Suprapubic skin (tissue), 4 donors: ENCODE data around the gene GANC. TPM values are rescaled to one million over a fixed set of nuclear protein-coding genes. Genes with fewer than 3 reads are reported as not detected.

Experiments used
- DNase-seq, 2 donors: peaks; one replicate each; pipeline ENCODE4 v3.0.0-alpha.2; 2019; ENCODE audit warnings: low spot score in 2 of 2
- H3K27ac ChIP-seq: fragments of 200-600 bp; sonication (generic); one replicate; pipeline ENCODE4 v1.5.1; 2019
- H3K27me3 ChIP-seq: fragments of 200-600 bp; sonication (generic); one replicate; pipeline ENCODE4 v1.5.1; 2019
- H3K36me3 ChIP-seq: fragments of 200-600 bp; sonication (generic); one replicate; pipeline ENCODE4 v1.5.1; 2019
- H3K4me1 ChIP-seq: fragments of 200-600 bp; sonication (generic); one replicate; pipeline ENCODE4 v1.5.1; 2019
- H3K4me3 ChIP-seq: fragments of 200-600 bp; sonication (generic); one replicate; pipeline ENCODE4 v1.5.1; 2019; ENCODE audit warnings: mild to moderate bottlenecking
- H3K9me3 ChIP-seq: fragments of 200-600 bp; sonication (generic); one replicate; pipeline ENCODE4 v1.5.1; 2019
- EP300 ChIP-seq: sonication (generic); formaldehyde crosslinking; IDR thresholded peaks from one replicate; pipeline ENCODE4 v1.6.1; 2017; ENCODE audit warnings: antibody characterized with exemption
- POLR2A ChIP-seq, 2 donors: fragments of 450-650 bp; IDR thresholded peaks; one replicate each; pipeline ENCODE4 v1.6.1; 2017; ENCODE audit warnings: antibody characterized with exemption in 2 of 2, mild to moderate bottlenecking in 2 of 2, moderate library complexity in 2 of 2
- POLR2AphosphoS5 ChIP-seq, 3 donors: sonication (generic); formaldehyde crosslinking; IDR thresholded peaks; one replicate each; pipeline ENCODE4 v1.6.1; 2017; ENCODE audit warnings: antibody characterized with exemption in 3 of 3
- WGBS: methylation state at CpG from one replicate; pipeline ENCODE4 v1.1.5; 2018; 5-methylcytosine and 5-hydroxymethylcytosine counted together
- total RNA-seq, 4 donors: library from RNA; depleted of rRNA; stranded (reverse); fragments of >200 nt; gene quantifications; one replicate each; pipeline ENCODE4 v1.1.0, GENCODE V29; 2016
- TF ChIP-seq, protein P1 (sequence below), 2 donors: fragments of 200-600 bp in 1 of 2; fragments of 450-650 bp in 1 of 2; sonication (generic) in 1 of 2; IDR thresholded peaks; one replicate each; pipeline ENCODE4 v1.5.1; 2016 to 2019; ENCODE audit warnings: antibody characterized with exemption in 2 of 2, mild to moderate bottlenecking in 1 of 2, moderate library complexity in 1 of 2

GANC gene
- total RNA-seq, 4 donors from 2014 or later: 23.0 to 47.7 (median 30.4) TPM

GRCh38 chr15:42354824-42355223, 81.8 kb downstream of the GANC start:
- WGBS: 74% methylated on average over 2 of the region's 2 CpGs
- no peaks in the 10 kb centered on the region for H3K27me3 ChIP-seq
- no peak for DNase-seq
- H3K4me1 ChIP-seq: no peaks in the 10 kb centered on the region
- no peak for TF ChIP-seq EP300
- H3K9me3 ChIP-seq: no peaks in the 10 kb centered on the region
- H3K4me3 ChIP-seq: no peak overlapping the region
- H3K27ac ChIP-seq: no peak overlapping the region
- peaks cover 68% of the 10 kb centered on the region for H3K36me3 ChIP-seq

DNA sequence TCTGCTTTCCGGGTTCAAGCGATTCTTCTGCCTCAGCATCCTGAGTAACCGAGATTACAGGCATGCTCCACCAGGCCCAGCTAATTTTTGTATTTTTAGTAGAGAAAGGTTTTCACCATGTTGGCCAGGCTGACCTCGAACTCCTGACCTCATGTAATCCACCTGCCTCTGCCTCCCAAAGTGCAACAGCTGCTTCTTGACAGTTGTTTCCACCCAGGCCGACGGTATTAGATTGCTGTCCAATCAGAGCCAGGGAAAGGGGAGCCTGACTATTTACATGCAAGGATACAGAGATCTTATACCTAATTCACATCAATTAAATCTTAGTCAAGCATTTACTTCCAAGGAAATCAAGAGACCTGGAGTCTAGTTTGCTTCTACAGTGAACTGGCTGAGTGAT, 82.3 kb downstream of the GANC start:
- Histone ChIP-seq H3K4me1 (no peaks in the 10 kb centered on the region), H3K27ac (no peak overlapping the region), H3K36me3 (peaks cover 64% of the 10 kb centered on the region), H3K27me3 (no peaks in the 10 kb centered on the region), H3K9me3 (no peaks in the 10 kb centered on the region), H3K4me3 (no peak overlapping the region)
- 94% methylated on average over 6 of the region's 6 CpGs for WGBS
- DNase-seq: no peak
- TF ChIP-seq, protein P1, sequence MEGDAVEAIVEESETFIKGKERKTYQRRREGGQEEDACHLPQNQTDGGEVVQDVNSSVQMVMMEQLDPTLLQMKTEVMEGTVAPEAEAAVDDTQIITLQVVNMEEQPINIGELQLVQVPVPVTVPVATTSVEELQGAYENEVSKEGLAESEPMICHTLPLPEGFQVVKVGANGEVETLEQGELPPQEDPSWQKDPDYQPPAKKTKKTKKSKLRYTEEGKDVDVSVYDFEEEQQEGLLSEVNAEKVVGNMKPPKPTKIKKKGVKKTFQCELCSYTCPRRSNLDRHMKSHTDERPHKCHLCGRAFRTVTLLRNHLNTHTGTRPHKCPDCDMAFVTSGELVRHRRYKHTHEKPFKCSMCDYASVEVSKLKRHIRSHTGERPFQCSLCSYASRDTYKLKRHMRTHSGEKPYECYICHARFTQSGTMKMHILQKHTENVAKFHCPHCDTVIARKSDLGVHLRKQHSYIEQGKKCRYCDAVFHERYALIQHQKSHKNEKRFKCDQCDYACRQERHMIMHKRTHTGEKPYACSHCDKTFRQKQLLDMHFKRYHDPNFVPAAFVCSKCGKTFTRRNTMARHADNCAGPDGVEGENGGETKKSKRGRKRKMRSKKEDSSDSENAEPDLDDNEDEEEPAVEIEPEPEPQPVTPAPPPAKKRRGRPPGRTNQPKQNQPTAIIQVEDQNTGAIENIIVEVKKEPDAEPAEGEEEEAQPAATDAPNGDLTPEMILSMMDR (IDR thresholded peaks at IDR 0.05): no peak

- 86% methylated on average over 5 of the region's 5 CpGs for WGBS
- Histone ChIP-seq H3K36me3 (peaks cover 48% of the 10 kb centered on the region), H3K27me3 (no peaks in the 10 kb centered on the region), H3K4me3 (no peak overlapping the region), H3K27ac (no peak overlapping the region), H3K9me3 (no peaks in the 10 kb centered on the region), H3K4me1 (no peaks in the 10 kb centered on the region)
- no peak for DNase-seq
- no peak for TF ChIP-seq EP300
- TF ChIP-seq, protein P1 (IDR thresholded peaks at IDR 0.05): no peak
- TF ChIP-seq POLR2AphosphoS5 (IDR thresholded peaks at IDR 0.05): no peak
- TF ChIP-seq POLR2A (IDR thresholded peaks at IDR 0.05): no peak
Observed at GRCh38 chr15:42356851-42357250, 83.8 kb downstream of the GANC start.

DNA sequence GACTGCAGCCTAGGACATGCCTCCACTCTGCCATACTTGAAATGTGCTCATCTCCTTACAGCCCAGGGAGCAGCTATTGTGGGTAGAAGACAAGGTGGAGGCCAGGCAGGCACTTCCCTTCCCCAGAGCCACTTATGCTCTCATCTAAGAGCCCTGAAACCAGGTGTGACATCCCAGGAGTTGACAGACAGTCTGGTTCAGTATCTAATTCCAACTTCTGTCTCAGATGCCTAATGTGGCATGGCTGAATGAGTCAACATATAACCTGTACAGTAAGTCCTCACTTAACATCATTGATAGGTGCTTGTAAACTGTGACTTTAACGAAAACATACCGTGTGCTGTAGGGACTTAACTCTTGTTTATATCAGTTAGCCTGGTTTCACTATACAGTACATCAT, 85.1 kb downstream of the GANC start:
- no peak for DNase-seq
- H3K36me3 ChIP-seq: peaks cover 36% of the 10 kb centered on the region

DNA sequence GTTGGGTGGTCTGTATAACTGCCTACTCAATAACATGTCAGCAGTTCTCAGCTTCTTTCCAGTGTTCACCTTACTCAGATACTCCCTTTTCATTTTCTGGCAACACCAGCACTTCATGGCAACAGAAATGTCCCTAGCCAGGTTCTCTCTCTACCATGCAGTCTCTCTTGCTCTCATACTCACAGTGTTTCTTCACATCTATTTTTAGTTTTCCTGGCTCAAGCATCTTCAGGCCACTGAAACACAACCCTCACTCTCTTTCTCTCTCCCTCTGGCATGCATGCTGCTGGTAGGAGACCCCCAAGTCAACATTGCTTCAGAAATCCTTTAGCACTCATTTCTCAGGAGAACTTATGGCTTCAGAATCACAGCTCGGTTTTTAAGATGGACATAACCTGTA, 86.2 kb downstream of the GANC start, which contains the start of gene CAPN3:
Gene CAPN3 (plus strand): TSS at position 253 of the 400 bp plus-strand sequence. CDS start 305 bp downstream, outside the sequence.
- 82% methylated on average over 1 of the region's 1 CpG for WGBS
- Histone ChIP-seq H3K9me3 (no peaks in the 10 kb centered on the region), H3K27ac (no peak within 1 kb of the TSS), H3K36me3 (peaks cover 26% of the 10 kb centered on the region), H3K27me3 (no peaks in the 10 kb centered on the region), H3K4me1 (no peaks in the 10 kb centered on the region), H3K4me3 (no peak within 1 kb of the TSS)
- DNase-seq: no peak
- TF ChIP-seq EP300: no peak
- no peak for TF ChIP-seq POLR2AphosphoS5 (IDR thresholded peaks at IDR 0.05)
- TF ChIP-seq, protein P1 (IDR thresholded peaks at IDR 0.05): no peak
- no peak for TF ChIP-seq POLR2A (IDR thresholded peaks at IDR 0.05)

More for the DNA sequence above, 85.1 kb downstream of the GANC start:
- no peaks in the 10 kb centered on the region for H3K4me1 ChIP-seq
- 90% methylated on average over 2 of the region's 2 CpGs for WGBS
- TF ChIP-seq POLR2AphosphoS5 (IDR thresholded peaks at IDR 0.05) (no peak), POLR2A (IDR thresholded peaks at IDR 0.05) (no peak), EP300 (no peak)
- TF ChIP-seq, protein P1 (IDR thresholded peaks at IDR 0.05): no peak
- H3K9me3 ChIP-seq: no peaks in the 10 kb centered on the region
- no peak overlapping the region for H3K27ac ChIP-seq
- H3K4me3 ChIP-seq: no peak overlapping the region
- H3K27me3 ChIP-seq: no peaks in the 10 kb centered on the region

- Histone ChIP-seq H3K4me3 (no peak overlapping the region), H3K9me3 (no peaks in the 10 kb centered on the region), H3K27ac (no peak overlapping the region), H3K36me3 (peaks cover 22% of the 10 kb centered on the region), H3K27me3 (no peaks in the 10 kb centered on the region), H3K4me1 (no peaks in the 10 kb centered on the region)
- no peak for DNase-seq
- 71% methylated on average over 7 of the region's 7 CpGs for WGBS
- no peak for TF ChIP-seq POLR2A (IDR thresholded peaks at IDR 0.05)
- TF ChIP-seq EP300: no peak
- TF ChIP-seq, protein P1 (IDR thresholded peaks at IDR 0.05): no peak
- no peak for TF ChIP-seq POLR2AphosphoS5 (IDR thresholded peaks at IDR 0.05)
Observed at GRCh38 chr15:42359985-42360384, 87.0 kb downstream of the GANC start.
